SU-DHL-6 (cell line): ENCODE results near the gene P2RX2.

Source experiments
- H2AFZ ChIP-seq: fragments of 200-600 bp; sonication (generic); 2 replicates; pipeline ENCODE4 v1.6.1; 2014; ENCODE audit warnings: low read depth, mild to moderate bottlenecking, moderate library complexity, mixed read lengths, antibody characterized with exemption, low read length; ENCODE audit not compliant: severe bottlenecking
- H3F3A ChIP-seq: fragments of 200-600 bp; shearing (Covaris generic); 2 replicates; pipeline ENCODE4 v1.6.0; 2016; ENCODE audit warnings: antibody characterized with exemption, mild to moderate bottlenecking; ENCODE audit not compliant: insufficient read depth
- H3K27ac ChIP-seq: fragments of 200-600 bp; sonication (generic); 2 replicates; pipeline ENCODE4 v1.5.1; 2016; ENCODE audit warnings: low read depth, mild to moderate bottlenecking, low read length, moderate library complexity, mixed read lengths
- H3K27me3 ChIP-seq: fragments of 200-600 bp; sonication (generic), shearing (Covaris generic); 2 replicates; pipeline ENCODE4 v1.6.0; 2014; ENCODE audit warnings: mild to moderate bottlenecking, low read length
- H3K36me3 ChIP-seq: fragments of 200-600 bp; sonication (generic); 2 replicates; pipeline ENCODE4 v1.6.1; 2014; ENCODE audit warnings: mild to moderate bottlenecking, low read length, mixed read lengths
- H3K4me2 ChIP-seq: fragments of 300-600, 200-600 bp; shearing (Covaris generic), sonication (generic); 2 replicates; pipeline ENCODE4 v1.6.0; 2014; ENCODE audit warnings: low read length, low read depth, mild to moderate bottlenecking; ENCODE audit not compliant: poor library complexity, severe bottlenecking
- H3K4me3 ChIP-seq: fragments of 200-600 bp; sonication (generic); 2 replicates; pipeline ENCODE4 v1.5.1; 2014; ENCODE audit warnings: antibody characterized with exemption, low read length, mild to moderate bottlenecking, mixed read lengths; ENCODE audit not compliant: insufficient read depth, poor library complexity, severe bottlenecking
- H3K79me2 ChIP-seq: fragments of 200-600 bp; sonication (generic); 2 replicates; pipeline ENCODE4 v1.6.1; 2014; ENCODE audit warnings: mild to moderate bottlenecking, low read length, moderate library complexity; ENCODE audit not compliant: insufficient read depth
- H3K9ac ChIP-seq: fragments of 200-600 bp; sonication (generic); 2 replicates; pipeline ENCODE4 v1.7.0; 2014; ENCODE audit warnings: mild to moderate bottlenecking, low read length
- H3K9me2 ChIP-seq: fragments of 200-600 bp; sonication (generic); replicated peaks from 2 replicates; pipeline ENCODE4 v1.6.1; 2014; ENCODE audit warnings: low read length; ENCODE audit not compliant: insufficient read depth
- H3K9me3 ChIP-seq: fragments of 200-600 bp; sonication (generic); 2 replicates; pipeline ENCODE4 v1.6.1; 2014; ENCODE audit warnings: low read length, mixed read lengths; ENCODE audit not compliant: insufficient read depth
- H4K20me1 ChIP-seq: fragments of 200-600 bp; sonication (generic); 2 replicates; pipeline ENCODE4 v1.6.1; 2014; ENCODE audit warnings: low read depth, mild to moderate bottlenecking, antibody characterized with exemption, low read length, moderate library complexity, mixed read lengths
- EZH2phosphoT487 ChIP-seq: fragments of 200-600 bp; sonication (generic), shearing (Covaris generic); conservative IDR thresholded peaks from 2 replicates; pipeline ENCODE4 v1.6.1; 2018; ENCODE audit warnings: mild to moderate bottlenecking, antibody characterized with exemption, low read length, moderate library complexity, mixed read lengths
- TF ChIP-seq, protein P1 (sequence below): fragments of 200-600 bp; sonication (generic); IDR thresholded peaks from one replicate; pipeline ENCODE4 v1.5.1; 2017; ENCODE audit warnings: antibody characterized with exemption, mild to moderate bottlenecking, low read length, moderate library complexity; ENCODE audit not compliant: insufficient read depth, poor library complexity, severe bottlenecking

Gene P2RX2

DNA sequence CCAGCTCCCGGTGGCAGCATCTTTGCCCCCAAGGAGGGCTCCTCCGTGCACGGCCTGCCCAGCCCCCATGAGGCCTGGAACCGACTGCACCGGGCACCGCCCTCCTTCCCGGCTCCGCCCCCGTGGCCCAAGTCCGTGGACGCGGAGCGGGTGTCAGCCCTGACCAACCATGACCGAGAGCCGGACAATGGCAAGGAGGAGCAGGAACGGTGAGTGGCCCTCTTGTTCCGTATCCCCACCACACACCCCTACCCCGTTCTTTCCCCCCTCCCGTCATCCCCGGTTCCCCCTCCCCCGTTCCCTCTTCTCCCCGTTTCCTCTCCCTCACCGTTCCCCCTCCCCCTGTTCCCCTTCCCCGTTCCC is 36.5 kb upstream of the P2RX2 start:
- no peaks in the 10 kb centered on the region for H4K20me1 ChIP-seq
- H2AFZ ChIP-seq = no peak overlapping the region
- H3K27ac ChIP-seq = no peak overlapping the region
- no peak overlapping the region for H3K4me3 ChIP-seq
- H3F3A ChIP-seq = no peaks in the 10 kb centered on the region; the same call in 1 of the 2 replicates
- H3K9me3 ChIP-seq = no peaks in the 10 kb centered on the region
- H3K9ac ChIP-seq = no peak overlapping the region
- H3K79me2 ChIP-seq = no peaks in the 10 kb centered on the region
- H3K4me2 ChIP-seq = no peak overlapping the region
- no peaks in the 10 kb centered on the region for H3K36me3 ChIP-seq
- no peaks in the 10 kb centered on the region for H3K9me2 ChIP-seq
- no peaks in the 10 kb centered on the region for H3K27me3 ChIP-seq
- TF ChIP-seq, protein P1, sequence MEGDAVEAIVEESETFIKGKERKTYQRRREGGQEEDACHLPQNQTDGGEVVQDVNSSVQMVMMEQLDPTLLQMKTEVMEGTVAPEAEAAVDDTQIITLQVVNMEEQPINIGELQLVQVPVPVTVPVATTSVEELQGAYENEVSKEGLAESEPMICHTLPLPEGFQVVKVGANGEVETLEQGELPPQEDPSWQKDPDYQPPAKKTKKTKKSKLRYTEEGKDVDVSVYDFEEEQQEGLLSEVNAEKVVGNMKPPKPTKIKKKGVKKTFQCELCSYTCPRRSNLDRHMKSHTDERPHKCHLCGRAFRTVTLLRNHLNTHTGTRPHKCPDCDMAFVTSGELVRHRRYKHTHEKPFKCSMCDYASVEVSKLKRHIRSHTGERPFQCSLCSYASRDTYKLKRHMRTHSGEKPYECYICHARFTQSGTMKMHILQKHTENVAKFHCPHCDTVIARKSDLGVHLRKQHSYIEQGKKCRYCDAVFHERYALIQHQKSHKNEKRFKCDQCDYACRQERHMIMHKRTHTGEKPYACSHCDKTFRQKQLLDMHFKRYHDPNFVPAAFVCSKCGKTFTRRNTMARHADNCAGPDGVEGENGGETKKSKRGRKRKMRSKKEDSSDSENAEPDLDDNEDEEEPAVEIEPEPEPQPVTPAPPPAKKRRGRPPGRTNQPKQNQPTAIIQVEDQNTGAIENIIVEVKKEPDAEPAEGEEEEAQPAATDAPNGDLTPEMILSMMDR = no peak
- no peak for TF ChIP-seq EZH2phosphoT487

DNA sequence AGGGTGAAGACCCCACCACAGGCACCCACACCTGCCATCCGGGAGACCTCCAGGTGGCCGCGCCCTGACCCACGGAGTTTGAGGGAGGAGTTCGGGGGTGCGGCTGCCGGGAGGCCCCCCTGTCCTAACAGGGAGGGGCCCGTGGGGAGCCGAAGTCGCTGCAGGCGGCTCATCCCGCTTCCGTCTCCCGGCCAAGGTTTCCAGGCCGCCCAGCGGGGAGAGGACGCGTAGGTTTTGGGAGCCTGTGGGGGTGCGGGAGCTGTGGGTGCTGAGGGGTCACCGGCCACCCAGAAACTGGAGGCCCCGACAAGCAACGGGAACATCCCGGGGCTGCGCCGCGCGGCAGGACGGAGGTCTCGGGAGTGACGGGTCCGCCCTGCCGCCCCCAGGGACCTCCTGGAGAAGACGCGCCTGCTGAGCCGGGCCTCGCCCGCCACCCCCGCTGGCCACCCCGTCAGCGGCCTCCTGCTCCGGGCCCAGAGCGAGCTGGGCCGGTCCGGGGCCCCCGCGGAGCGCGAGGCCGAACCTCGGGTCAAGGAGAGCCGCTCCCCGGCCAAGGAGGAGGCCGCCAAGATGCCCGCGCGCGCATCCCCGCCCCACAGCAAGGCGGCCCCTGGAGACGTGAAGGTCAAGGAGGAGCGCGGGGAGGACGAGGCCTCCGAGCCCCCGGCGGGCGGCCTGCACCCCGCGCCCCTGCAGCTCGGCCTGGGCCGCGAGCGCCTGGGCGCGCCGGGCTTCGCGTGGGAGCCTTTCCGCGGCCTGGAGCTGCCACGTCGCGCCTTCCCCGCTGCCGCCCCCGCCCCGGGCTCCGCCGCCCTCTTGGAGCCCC is 35.8 kb upstream of the P2RX2 start:
- no peak overlapping the region for H2AFZ ChIP-seq
- no peaks in the 10 kb centered on the region for H3K36me3 ChIP-seq
- no peaks in the 10 kb centered on the region for H3K27me3 ChIP-seq
- no peak overlapping the region for H3K4me3 ChIP-seq
- H3K9me3 ChIP-seq = no peaks in the 10 kb centered on the region
- H3K27ac ChIP-seq = no peak overlapping the region
- H3K9ac ChIP-seq = no peak overlapping the region
- H3K79me2 ChIP-seq = no peaks in the 10 kb centered on the region
- H3F3A ChIP-seq = no peaks in the 10 kb centered on the region; the same call in 1 of the 2 replicates
- H3K4me2 ChIP-seq = no peak overlapping the region
- no peaks in the 10 kb centered on the region for H3K9me2 ChIP-seq
- H4K20me1 ChIP-seq = no peaks in the 10 kb centered on the region
- TF ChIP-seq, protein P1 = no peak
- TF ChIP-seq EZH2phosphoT487 = no peak

- H3K36me3 ChIP-seq = no peaks in the 10 kb centered on the region
- H3F3A ChIP-seq = no peaks in the 10 kb centered on the region; the same call in 1 of the 2 replicates
- H3K4me3 ChIP-seq = no peak overlapping the region
- no peak overlapping the region for H3K4me2 ChIP-seq
- no peaks in the 10 kb centered on the region for H3K9me3 ChIP-seq
- no peaks in the 10 kb centered on the region for H3K27me3 ChIP-seq
- no peaks in the 10 kb centered on the region for H3K9me2 ChIP-seq
- no peaks in the 10 kb centered on the region for H4K20me1 ChIP-seq
- H2AFZ ChIP-seq = no peak overlapping the region
- H3K79me2 ChIP-seq = no peaks in the 10 kb centered on the region
- TF ChIP-seq EZH2phosphoT487 = no peak
- TF ChIP-seq, protein P1 = no peak
- H3K9ac ChIP-seq = no peak overlapping the region
- H3K27ac ChIP-seq = no peak overlapping the region
These were observed 35.2 kb upstream of the P2RX2 start for GRCh38 chr12:132583411-132583710.
